HG03378 (cell line): ENCODE data around the gene FAM72C.
A peak's percentile ranks its signal among the peaks of the same experiment; 100 is the strongest.
"Not testable (repeated sequence)": the region's sequence is repeated elsewhere in the genome, so short reads cannot be mapped to it uniquely, and the experiment has no call there.

Experiments
- ATAC-seq: cut with Tn5 transposase; IDR thresholded peaks from one replicate; pipeline ENCODE4 v1.9.1; 2021; ENCODE audit warnings: mild to moderate bottlenecking, moderate library complexity; ENCODE audit not compliant: unreplicated experiment

Gene FAM72C

GRCh38 chr1:143987868-143988267 is 16.1 kb upstream of the FAM72C start:
- not testable (repeated sequence) for ATAC-seq

GRCh38 chr1:143984721-143985473 is 13.1 kb upstream of the FAM72C start:
- ATAC-seq: not testable (repeated sequence)

GRCh38 chr1:143974416-143974815 is 2.6 kb upstream of the FAM72C start:
- ATAC-seq: not testable (repeated sequence)

GRCh38 chr1:143973876-143974414 is 2.2 kb upstream of the FAM72C start:
- ATAC-seq: not testable (repeated sequence)

DNA sequence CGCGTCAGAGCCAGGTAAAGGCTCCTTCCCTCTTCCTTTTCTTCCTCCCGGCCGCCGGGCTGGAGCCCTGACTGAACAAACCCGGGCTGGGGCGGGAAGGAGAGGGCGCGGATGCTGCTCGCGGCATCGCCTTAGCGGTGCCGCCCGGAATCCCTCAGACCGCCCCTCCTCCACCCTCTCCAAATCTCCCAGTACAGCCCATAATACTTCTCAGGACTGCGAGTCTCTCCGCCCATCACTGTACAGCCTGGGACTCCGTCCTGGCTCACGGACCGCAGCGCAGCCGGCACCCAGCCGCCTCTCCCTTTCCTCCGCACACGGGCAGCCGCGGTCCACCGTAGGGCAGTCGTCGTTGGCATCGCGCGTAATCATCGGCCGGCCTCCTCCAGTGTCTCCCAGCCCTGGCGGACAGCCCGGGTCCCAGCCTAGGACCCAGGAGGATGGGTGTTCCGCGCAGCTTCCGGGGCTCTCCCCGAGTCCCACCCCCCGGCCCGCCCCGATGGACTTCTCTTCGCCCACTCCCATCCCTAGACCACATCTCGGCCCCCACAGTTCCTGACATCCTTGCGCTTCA is 1.1 kb upstream of the FAM72C start:
- ATAC-seq: peak; percentile 14

DNA sequence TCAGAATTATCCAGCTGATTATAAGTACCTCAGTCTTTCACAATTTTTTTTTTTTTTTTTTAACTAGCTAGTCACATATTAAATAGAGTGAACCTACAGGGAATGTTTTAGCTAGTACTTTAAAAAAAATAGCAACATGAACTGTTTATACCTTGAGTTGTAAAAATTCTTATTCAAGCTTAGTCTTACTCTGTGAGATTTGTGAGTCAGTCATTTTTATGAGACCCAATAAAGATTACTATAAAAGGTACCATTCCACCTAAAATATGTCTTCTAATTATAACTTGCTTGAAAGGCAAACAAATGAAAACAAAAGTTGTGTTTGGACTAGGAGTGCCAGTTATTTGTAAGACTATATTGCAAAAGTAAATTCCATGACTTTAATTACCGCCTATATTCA is 5.9 kb downstream of the FAM72C start:
- not testable (repeated sequence) for ATAC-seq

- ATAC-seq: not testable (repeated sequence)
Observed at GRCh38 chr1:143964294-143964693, 7.5 kb downstream of the FAM72C start.

- ATAC-seq: not testable (repeated sequence)
Observed at GRCh38 chr1:143955930-143956329, 15.9 kb downstream of the FAM72C start.

DNA sequence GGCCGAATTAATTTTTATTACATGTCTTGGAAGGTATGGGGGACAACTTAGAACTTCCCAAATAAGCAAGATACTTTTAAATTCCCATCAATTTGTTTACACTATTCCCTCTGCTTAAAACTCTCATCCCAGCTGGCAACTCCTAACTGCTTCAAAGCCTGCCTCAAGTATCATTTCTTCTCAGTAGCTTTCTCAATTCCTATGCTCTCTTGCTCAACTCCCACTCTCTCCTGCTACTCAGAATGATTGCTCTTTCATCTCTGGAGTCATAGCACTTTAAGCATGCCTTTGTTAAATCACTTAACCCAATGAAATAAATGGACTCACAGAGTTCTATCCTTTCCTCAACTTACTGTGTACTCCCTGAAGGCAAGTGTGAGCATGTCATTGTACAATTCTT is 18.9 kb downstream of the FAM72C start:
- ATAC-seq: not testable (repeated sequence)

DNA sequence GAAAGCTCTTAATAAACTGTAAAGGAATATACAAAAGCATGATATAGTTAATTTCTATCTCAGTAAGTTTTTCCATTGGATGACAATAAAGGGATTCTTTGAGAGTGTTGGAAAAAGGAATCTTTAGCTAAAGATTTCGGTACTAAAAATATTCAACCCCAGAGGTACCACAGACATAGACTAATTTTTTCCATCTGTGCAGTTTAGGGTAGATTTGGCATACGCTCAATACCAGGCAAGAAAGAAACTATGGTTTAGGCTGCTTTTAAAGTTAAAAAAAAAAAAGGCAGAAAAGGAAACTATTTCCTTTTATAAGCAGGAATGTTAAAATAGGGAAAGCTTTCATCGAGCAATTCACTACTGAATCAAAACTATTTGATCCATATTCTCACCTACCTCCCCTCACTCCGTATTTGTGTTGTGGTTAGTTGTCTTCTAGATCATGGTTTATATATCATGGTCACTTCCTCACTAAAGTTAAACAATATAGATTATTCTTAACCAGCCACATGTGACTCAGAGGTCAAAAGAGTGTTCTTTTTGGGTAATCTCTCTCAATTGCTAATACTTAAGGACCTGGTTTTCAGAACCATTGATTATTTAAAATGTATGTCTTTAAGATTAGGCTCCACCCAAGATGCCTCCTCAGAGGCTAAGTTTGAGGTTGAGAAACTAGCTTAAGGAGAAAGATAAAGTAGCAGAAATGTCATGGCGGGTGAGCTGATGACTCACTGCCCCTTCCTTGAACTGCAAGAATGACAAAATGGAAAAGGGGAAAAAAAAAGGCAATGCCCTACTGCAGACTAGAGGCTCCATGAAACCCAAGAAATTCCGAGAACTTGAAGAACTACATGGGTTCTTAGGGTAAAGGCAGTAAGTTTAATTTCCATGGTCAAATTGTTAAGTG is 20.0 kb downstream of the FAM72C start:
- not testable (repeated sequence) for ATAC-seq

DNA sequence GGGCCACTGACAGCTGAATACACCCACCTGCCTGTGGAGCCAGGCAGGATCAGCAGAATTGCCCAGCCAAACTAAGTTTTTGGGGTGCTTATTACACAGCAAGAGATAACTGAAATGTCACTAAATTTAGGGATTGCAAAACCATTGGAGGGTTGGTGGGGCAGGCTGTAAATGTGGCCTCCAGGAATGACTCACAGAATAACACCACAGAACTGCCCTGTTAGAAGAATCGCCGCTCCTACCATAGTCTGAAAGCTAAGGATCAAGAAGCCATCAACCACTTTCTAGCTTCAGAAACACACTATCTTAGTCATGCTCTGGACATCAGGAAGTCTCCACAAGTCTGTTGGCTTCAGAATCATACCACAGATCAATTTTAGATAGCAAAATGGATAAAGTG is 24.0 kb downstream of the FAM72C start:
- not testable (repeated sequence) for ATAC-seq

GRCh38 chr1:143945253-143945652 is 26.5 kb downstream of the FAM72C start:
- not testable (repeated sequence) for ATAC-seq

DNA sequence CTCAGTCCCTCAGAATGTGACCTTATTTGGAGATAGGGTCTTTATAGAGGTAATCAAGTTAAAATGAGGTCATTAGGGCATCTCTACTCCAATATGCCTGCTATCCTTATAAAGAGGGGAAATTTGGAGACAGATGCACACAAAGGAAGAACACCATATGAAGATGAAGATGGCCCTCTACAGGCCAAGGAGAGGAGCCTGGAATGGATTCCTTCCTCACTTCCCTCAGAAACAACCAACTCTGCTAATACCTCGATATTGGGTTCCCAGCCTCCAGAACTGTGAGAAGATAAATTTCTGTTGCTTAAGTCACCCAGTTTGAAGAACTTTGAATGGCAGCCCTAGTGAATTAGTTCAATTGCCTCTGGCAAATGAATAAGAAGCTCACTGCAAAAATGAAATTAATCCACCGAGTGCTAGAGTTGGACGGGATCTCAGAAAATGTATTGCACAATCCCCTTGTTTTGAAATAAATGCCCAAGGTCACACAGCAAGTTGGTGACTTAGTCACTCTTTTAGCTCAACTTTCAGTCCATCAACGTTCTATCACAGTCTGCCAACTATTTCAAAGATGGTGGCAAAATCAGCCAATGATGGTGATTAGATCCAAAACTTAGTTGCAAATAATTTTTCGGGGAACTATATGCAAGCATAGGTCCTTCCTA is 27.1 kb downstream of the FAM72C start:
- not testable (repeated sequence) for ATAC-seq

GRCh38 chr1:143943319-143943978 is 28.3 kb downstream of the FAM72C start:
- ATAC-seq: not testable (repeated sequence)

- ATAC-seq: not testable (repeated sequence)
Observed at GRCh38 chr1:143942238-143942860, 29.4 kb downstream of the FAM72C start.

DNA sequence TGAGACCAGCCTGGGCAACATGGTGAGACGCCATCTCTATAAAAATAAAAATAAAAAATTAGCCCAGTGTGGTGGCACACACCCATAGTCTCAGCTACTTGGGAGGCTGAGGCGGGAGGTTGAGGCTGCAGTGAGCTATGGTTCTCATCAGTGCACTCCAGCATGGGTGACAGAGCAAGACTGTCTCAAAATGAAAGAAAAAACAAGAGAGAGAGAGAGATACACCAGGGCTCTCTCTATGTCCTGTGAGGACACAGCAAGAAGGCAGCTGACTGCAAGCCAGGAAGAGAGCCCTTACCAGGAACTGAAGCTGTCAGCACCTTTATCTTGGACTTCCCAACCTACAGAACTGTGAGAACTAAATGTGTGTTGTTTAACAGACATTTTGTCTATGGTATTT is 32.1 kb downstream of the FAM72C start:
- not testable (repeated sequence) for ATAC-seq

- not testable (repeated sequence) for ATAC-seq
Observed at GRCh38 chr1:143938922-143939321, 32.9 kb downstream of the FAM72C start.

DNA sequence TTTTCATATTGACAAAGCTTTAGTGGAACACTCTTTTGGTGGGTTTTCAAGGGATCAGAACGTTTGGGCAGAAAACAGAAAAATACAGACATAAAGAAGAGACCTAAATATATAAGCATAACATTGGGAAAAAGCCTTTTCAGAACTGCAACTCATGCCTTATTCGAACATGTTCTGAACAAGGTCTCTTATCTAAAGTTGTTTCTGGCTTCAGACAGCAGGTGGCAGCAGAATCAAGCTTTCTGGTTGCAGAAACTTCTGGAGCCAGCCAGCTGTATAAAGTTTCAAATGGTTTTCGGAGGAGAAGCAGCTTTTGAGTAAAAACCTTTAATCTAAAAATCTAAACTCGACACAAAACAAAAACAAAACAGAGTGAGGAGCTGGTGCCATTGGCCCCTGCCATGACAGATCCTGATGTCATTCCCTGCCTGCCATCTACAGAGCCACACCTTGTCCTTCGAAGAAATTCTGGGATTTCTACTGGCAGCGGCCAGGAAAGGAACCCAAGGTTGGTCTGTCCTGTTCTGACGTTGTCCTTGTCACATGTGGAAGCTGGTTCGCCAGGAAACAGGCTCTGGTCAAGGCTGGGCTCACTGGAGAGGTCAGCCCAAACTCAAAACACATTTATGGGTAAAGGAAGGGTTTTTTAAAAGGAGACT is 35.2 kb downstream of the FAM72C start:
- ATAC-seq: not testable (repeated sequence)

- ATAC-seq: not testable (repeated sequence)
Observed at GRCh38 chr1:143919127-143919526, 52.7 kb downstream of the FAM72C start.
